Measurements from ENCODE around the gene ZNF678.

DNA sequence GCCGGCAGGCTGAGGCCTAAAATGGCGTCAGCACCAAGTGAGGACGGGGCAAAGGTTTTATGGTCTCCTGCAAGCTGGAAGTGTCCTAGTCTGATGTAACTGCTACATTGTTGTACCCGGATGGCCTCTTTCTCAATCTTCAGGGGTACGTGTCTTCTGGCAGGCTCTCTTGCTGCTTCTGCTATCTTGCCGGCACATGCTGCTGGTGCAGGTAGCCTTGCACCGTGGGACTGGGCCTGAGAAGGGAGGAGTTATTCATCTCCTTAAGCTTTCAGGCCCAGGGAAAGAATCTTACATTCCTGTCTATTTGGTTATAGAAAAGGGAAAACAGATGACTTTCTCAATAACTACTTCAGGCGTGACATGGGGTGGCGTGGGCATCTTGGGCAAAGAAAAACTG, 72.2 kb downstream of the ZNF678 start:
- TF ChIP-seq, protein P1, sequence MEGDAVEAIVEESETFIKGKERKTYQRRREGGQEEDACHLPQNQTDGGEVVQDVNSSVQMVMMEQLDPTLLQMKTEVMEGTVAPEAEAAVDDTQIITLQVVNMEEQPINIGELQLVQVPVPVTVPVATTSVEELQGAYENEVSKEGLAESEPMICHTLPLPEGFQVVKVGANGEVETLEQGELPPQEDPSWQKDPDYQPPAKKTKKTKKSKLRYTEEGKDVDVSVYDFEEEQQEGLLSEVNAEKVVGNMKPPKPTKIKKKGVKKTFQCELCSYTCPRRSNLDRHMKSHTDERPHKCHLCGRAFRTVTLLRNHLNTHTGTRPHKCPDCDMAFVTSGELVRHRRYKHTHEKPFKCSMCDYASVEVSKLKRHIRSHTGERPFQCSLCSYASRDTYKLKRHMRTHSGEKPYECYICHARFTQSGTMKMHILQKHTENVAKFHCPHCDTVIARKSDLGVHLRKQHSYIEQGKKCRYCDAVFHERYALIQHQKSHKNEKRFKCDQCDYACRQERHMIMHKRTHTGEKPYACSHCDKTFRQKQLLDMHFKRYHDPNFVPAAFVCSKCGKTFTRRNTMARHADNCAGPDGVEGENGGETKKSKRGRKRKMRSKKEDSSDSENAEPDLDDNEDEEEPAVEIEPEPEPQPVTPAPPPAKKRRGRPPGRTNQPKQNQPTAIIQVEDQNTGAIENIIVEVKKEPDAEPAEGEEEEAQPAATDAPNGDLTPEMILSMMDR (conservative IDR thresholded peaks at IDR 0.05; ENCODE audit: low read depth, low read length) = no peak
- TF ChIP-seq MAFK (IDR thresholded peaks at IDR 0.05; ENCODE audit: low read depth, low read length) = no peak
- no peak for TF ChIP-seq USF2 (IDR thresholded peaks at IDR 0.05; ENCODE audit: low read depth, low read length)
- no peak for TF ChIP-seq CEBPB (IDR thresholded peaks at IDR 0.05; ENCODE audit: low read depth, low read length)
- no peak for TF ChIP-seq POLR2A (IDR thresholded peaks at IDR 0.05; ENCODE audit: low read depth, low read length)
- TF ChIP-seq RCOR1 (IDR thresholded peaks at IDR 0.05; ENCODE audit: insufficient replicate concordance, low read length) = no peak
- TF ChIP-seq RAD21 (IDR thresholded peaks at IDR 0.05; ENCODE audit: low read length) = no peak
- no peak for TF ChIP-seq MAZ (IDR thresholded peaks at IDR 0.05; ENCODE audit: borderline replicate concordance, low read depth, low read length)
- no peak for TF ChIP-seq RFX5 (IDR thresholded peaks at IDR 0.05; ENCODE audit: low read depth, low read length)
- no peak for TF ChIP-seq MXI1 (IDR thresholded peaks at IDR 0.05; ENCODE audit: borderline replicate concordance, low read depth, low read length)
